IPS DF 4.7 (cell line): ENCODE results near the gene HPSE.

ENCODE experiments used
- DNase-seq: peaks from one replicate; pipeline ENCODE4 v3.0.0-alpha.2; 2013; ENCODE audit warnings: low spot score; ENCODE audit errors: extremely low read depth

HPSE gene

GRCh38 chr4:83250687-83251446 is 83.8 kb downstream of the HPSE start:
- DNase-seq = no peak

- no peak for DNase-seq
Observed at GRCh38 chr4:83248486-83248885, 86.2 kb downstream of the HPSE start.

- no peak for DNase-seq
Observed at GRCh38 chr4:83247415-83248357, 87.0 kb downstream of the HPSE start.
